HEK293 (cell line): ENCODE data around the gene TIAM2.

Source experiments
- ZBTB21 ChIP-seq: fragments of 450-650 bp; formaldehyde crosslinking; IDR thresholded peaks from 2 replicates; pipeline ENCODE4 v1.5.1; 2017; ENCODE audit warnings: missing biosample characterization, missing genetic modification characterization
- ZFP69B ChIP-seq: fragments of 450-650 bp; formaldehyde crosslinking; IDR thresholded peaks from 2 replicates; pipeline ENCODE4 v1.5.1; 2016; ENCODE audit warnings: missing biosample characterization, missing genetic modification characterization
- ZNF311 ChIP-seq: fragments of 450-650 bp; formaldehyde crosslinking; IDR thresholded peaks from 2 replicates; pipeline ENCODE4 v1.5.1; 2017; ENCODE audit warnings: missing biosample characterization, missing genetic modification characterization, borderline replicate concordance
- TF ChIP-seq, protein P1 (sequence below): fragments of 450-650 bp; formaldehyde crosslinking; IDR thresholded peaks from 2 replicates; pipeline ENCODE4 v1.5.1; 2016; ENCODE audit warnings: missing biosample characterization, missing genetic modification characterization
- TF ChIP-seq, protein P2 (sequence below): sonication (generic); formaldehyde crosslinking; IDR thresholded peaks from 2 replicates; pipeline ENCODE4 v1.8.1; 2022; ENCODE audit warnings: mild to moderate bottlenecking, moderate library complexity, missing genetic modification reagents

DNA sequence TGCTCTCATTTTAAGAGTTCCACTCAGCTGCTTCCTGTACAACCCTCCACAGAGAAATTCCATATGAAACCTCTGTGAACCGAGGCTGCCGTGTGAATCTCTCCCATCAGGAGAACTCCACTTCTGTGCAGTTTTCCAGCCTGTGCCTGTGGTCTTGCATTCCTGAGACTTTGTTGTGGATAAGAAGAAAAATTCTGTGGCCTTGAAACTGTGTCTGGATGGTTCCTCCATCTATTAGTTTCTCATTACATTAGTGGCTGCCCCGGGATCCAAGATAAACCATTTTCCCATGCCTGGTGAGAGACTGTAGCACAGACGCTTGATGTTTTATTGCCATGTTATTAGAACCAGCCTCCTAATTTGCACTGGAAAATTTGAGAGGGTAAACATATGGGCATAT is 40.8 kb upstream of the TIAM2 start:
- no peak for TF ChIP-seq ZNF311 (tag by site-specific recombination)
- TF ChIP-seq, protein P1, sequence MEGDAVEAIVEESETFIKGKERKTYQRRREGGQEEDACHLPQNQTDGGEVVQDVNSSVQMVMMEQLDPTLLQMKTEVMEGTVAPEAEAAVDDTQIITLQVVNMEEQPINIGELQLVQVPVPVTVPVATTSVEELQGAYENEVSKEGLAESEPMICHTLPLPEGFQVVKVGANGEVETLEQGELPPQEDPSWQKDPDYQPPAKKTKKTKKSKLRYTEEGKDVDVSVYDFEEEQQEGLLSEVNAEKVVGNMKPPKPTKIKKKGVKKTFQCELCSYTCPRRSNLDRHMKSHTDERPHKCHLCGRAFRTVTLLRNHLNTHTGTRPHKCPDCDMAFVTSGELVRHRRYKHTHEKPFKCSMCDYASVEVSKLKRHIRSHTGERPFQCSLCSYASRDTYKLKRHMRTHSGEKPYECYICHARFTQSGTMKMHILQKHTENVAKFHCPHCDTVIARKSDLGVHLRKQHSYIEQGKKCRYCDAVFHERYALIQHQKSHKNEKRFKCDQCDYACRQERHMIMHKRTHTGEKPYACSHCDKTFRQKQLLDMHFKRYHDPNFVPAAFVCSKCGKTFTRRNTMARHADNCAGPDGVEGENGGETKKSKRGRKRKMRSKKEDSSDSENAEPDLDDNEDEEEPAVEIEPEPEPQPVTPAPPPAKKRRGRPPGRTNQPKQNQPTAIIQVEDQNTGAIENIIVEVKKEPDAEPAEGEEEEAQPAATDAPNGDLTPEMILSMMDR: no peak
- no peak for TF ChIP-seq ZBTB21
- TF ChIP-seq, protein P2, sequence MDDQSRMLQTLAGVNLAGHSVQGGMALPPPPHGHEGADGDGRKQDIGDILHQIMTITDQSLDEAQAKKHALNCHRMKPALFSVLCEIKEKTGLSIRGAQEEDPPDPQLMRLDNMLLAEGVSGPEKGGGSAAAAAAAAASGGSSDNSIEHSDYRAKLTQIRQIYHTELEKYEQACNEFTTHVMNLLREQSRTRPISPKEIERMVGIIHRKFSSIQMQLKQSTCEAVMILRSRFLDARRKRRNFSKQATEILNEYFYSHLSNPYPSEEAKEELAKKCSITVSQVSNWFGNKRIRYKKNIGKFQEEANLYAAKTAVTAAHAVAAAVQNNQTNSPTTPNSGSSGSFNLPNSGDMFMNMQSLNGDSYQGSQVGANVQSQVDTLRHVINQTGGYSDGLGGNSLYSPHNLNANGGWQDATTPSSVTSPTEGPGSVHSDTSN (CRISPR knock-in tag): no peak
- TF ChIP-seq ZFP69B (tag by site-specific recombination): no peak
